AG04450 (cell line): ENCODE measurements around the gene SLC22A23. TPM values are rescaled to one million over a fixed set of nuclear protein-coding genes. Genes with fewer than 3 reads are reported as not detected.

Experiments used
- CTCF ChIA-PET: fragments of 300-600, 350-600 bp; formaldehyde crosslinking; extraction: SDS; loops from one replicate; lab custom pipeline; 2022; ENCODE audit warnings: antibody characterized with exemption, inconsistent platforms; lab: Charles Lee
- POLR2A ChIA-PET: fragments of 350-600 bp; formaldehyde crosslinking; extraction: SDS; loops from one replicate; lab custom pipeline; 2021; ENCODE audit warnings: antibody characterized with exemption, inconsistent platforms; lab: Yijun Ruan, JAX
- DNase-seq: peaks from one replicate; pipeline ENCODE4 v3.0.0-alpha.2; 2011; ENCODE audit warnings: low read depth, low spot score
- H3K27ac ChIP-seq: one replicate; pipeline ENCODE4 v1.5.1; 2012; ENCODE audit warnings: low read depth, low read length, control low read depth
- H3K27me3 ChIP-seq: one replicate; pipeline ENCODE4 v1.6.0; 2012; ENCODE audit warnings: low read length; ENCODE audit not compliant: control insufficient read depth, insufficient read depth
- H3K4me3 ChIP-seq: 2 replicates; pipeline ENCODE4 v1.5.1; 2011; ENCODE audit warnings: mild to moderate bottlenecking, low read depth, low read length, control low read depth
- H3K9me3 ChIP-seq: 2 replicates; pipeline ENCODE4 v1.5.1; 2012; ENCODE audit warnings: low read length; ENCODE audit not compliant: control insufficient read depth, insufficient read depth
- polyA plus RNA-seq: library from polyadenylated mRNA; depleted of rRNA; stranded (reverse); fragments of >200 nt; gene quantifications from 2 replicates; pipeline ENCODE4 v1.2.3, GENCODE V29; 2011
- TF ChIP-seq, protein P1 (sequence below): IDR thresholded peaks from 2 replicates; pipeline ENCODE4 v1.5.1; 2011; ENCODE audit warnings: low read depth, low read length, control low read depth, inconsistent platforms

SLC22A23 gene
- polyA plus RNA-seq, 1 experiment, result not detected

DNA sequence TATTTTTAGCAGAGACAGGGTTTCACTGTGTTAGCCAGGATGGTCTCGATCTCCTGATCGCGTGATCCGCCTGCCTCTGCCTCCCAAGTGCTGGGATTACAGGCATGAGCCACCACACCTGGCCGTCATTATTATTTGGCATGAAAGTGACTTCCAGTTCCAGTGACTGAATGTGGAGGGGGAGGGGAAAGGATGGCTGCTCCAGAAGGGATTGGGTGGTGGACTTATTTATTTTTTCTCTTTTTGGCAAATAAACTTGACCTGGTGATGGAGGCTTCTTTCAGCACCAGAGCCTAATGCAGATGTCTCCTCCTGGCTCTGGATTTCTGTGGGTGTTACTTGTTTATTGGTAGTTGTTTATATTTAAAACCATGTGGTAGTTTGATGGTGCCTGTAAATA is 16.9 kb upstream of the SLC22A23 start:
- DNase-seq, result no peak
- ChIA-PET CTCF (interaction anchor here (1.1 to 1.6 kb wide), 2 partner anchors 44 to 258 kb away, joined by 3 to 6 read pairs; no protein-coding TSS in a partner anchor), POLR2A (interaction anchor here (1.2 kb wide), 1 partner anchor 35 kb away, joined by 4 read pairs; no protein-coding TSS in a partner anchor)
- Histone ChIP-seq H3K9me3 (no peaks in the 10 kb centered on the region), H3K4me3 (no peak overlapping the region), H3K27me3 (peaks cover 14% of the 10 kb centered on the region), H3K27ac (no peak overlapping the region)
- TF ChIP-seq, protein P1, sequence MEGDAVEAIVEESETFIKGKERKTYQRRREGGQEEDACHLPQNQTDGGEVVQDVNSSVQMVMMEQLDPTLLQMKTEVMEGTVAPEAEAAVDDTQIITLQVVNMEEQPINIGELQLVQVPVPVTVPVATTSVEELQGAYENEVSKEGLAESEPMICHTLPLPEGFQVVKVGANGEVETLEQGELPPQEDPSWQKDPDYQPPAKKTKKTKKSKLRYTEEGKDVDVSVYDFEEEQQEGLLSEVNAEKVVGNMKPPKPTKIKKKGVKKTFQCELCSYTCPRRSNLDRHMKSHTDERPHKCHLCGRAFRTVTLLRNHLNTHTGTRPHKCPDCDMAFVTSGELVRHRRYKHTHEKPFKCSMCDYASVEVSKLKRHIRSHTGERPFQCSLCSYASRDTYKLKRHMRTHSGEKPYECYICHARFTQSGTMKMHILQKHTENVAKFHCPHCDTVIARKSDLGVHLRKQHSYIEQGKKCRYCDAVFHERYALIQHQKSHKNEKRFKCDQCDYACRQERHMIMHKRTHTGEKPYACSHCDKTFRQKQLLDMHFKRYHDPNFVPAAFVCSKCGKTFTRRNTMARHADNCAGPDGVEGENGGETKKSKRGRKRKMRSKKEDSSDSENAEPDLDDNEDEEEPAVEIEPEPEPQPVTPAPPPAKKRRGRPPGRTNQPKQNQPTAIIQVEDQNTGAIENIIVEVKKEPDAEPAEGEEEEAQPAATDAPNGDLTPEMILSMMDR, result no peak

DNA sequence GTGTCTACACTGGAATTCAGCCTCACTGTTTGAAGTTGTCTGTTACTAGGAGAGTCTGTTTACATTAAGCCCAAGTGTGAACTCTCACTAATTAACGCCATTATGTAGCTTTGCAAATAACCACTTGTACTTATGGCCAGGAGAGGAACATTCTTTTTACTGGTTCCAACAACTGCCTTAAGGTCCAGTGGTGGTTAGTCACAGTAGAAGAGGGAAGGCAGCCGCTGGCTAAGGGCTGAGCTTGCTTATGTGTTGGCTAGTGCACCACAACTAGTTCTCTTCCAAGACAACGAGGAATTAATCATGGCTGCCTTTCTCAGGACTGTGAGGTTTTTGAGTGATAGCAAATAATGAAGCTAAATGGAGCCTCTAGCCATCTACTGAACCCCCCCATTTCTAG is 14.9 kb upstream of the SLC22A23 start:
- peaks cover 4% of the 10 kb centered on the region for H3K27me3 ChIP-seq
- no peak overlapping the region for H3K4me3 ChIP-seq
- CTCF ChIA-PET, result interaction anchor here (0.6 to 0.8 kb wide), 2 partner anchors 11 to 25 kb away, joined by 3 to 6 read pairs; no protein-coding TSS in a partner anchor
- TF ChIP-seq, protein P1, result no peak
- DNase-seq, result no peak
- H3K27ac ChIP-seq, result no peak overlapping the region
- POLR2A ChIA-PET, result no interaction called here
- no peaks in the 10 kb centered on the region for H3K9me3 ChIP-seq

DNA sequence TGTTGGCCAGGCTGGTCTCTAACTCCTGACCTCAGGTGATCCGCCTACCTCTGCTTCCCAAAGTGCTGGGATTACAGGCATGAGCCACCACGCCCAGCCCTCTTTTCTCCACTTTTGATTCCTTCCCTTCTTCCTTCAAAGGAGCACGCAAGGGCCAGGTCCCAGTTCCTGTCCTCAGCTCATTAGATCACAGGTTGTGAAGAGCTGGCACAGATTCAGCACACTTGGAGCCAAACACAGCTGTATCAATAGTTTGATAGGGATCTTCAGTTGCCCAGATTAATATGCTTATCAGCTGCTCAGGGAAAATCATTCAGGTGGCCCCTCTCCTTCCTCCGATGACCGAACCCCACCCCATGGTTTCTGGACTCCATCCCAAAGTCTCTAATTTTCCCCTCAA is 14.4 kb upstream of the SLC22A23 start:
- ChIA-PET CTCF (interaction anchor here (0.6 kb wide), 1 partner anchor 24 kb away, joined by 6 read pairs; no protein-coding TSS in a partner anchor), POLR2A (no interaction called here)
- Histone ChIP-seq H3K9me3 (no peaks in the 10 kb centered on the region), H3K4me3 (no peak overlapping the region), H3K27ac (no peak overlapping the region), H3K27me3 (peaks cover 3% of the 10 kb centered on the region)
- TF ChIP-seq, protein P1, result no peak
- DNase-seq, result no peak

DNA sequence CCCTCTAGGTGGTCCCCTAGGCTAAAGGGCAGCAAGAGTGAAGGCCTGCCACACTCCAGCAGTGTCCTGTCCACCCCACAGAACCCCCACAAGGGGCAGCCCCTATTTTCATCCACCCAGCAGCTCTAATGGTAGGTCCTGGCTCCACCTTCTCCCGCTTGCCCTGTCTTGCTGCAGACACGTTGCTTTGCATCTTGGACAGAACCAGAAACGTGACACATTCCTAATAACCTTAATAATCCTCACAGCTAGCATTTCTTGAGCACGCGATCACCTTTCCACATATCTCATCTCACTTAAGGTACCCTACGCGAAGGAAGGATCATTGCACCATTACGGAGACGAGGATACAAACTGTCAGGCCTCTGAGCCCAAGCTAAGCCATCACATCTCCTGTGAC is 11.7 kb upstream of the SLC22A23 start:
- no peaks in the 10 kb centered on the region for H3K9me3 ChIP-seq
- no peak for DNase-seq
- ChIA-PET POLR2A (no interaction called here), CTCF (no interaction called here)
- H3K27me3 ChIP-seq, result no peaks in the 10 kb centered on the region
- no peak overlapping the region for H3K27ac ChIP-seq
- TF ChIP-seq, protein P1, result no peak
- H3K4me3 ChIP-seq, result no peak overlapping the region

DNA sequence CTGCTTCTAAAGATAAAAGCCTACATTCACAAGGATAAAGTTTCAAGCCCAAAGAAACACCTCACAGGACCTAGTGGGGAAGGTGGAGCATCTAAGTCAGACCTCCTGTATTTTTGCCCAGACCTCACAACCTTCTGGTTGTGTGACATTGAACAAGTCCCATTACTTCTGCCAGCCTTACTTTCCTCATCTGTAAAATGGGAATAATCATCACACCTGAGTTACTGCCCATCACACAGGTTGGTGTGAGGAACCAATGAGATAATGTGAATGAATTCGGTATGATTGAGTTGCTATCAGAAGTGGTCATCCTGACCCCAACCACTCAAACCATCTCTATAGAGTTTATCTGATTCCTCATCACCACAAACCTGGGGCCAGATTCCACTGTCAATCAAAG is 11.1 kb upstream of the SLC22A23 start:
- TF ChIP-seq, protein P1, result no peak
- DNase-seq, result no peak
- Histone ChIP-seq H3K4me3 (no peak overlapping the region), H3K9me3 (no peaks in the 10 kb centered on the region), H3K27me3 (peaks cover under 1% of the 10 kb centered on the region), H3K27ac (no peak overlapping the region)
- ChIA-PET POLR2A (no interaction called here), CTCF (no interaction called here)
